ENCODE results near the gene ELP5.

The ELP5 gene

GRCh38 chr17:7222093-7222971 is 29.7 kb upstream of the ELP5 start:
- H3K27me3 ChIP-seq (ENCODE audit: control insufficient read depth, low read length), result no peaks in the 10 kb centered on the region
- H3K9me2 ChIP-seq (replicated peaks; ENCODE audit: control insufficient read depth, low read length), result no peaks in the 10 kb centered on the region
- H3K79me2 ChIP-seq (ENCODE audit: control insufficient read depth, low read length), result peaks cover 9% of the 10 kb centered on the region
- no peak overlapping the region for H3K27ac ChIP-seq (ENCODE audit: low read depth, low read length)
- H3K4me3 ChIP-seq (ENCODE audit: low read length), result no peak overlapping the region
- no peak overlapping the region for H3K4me2 ChIP-seq (ENCODE audit: low read length)
- peaks cover 36% of the 10 kb centered on the region for H3K4me1 ChIP-seq (ENCODE audit: control insufficient read depth, low read length)
- TF ChIP-seq EZH2phosphoT487 (IDR thresholded peaks at IDR 0.05; ENCODE audit: borderline replicate concordance, low read length) (no peak), CTCF (IDR thresholded peaks at IDR 0.05; ENCODE audit: low read depth, low read length, poor library complexity, severe bottlenecking) (no peak)
- H3K9me3 ChIP-seq (ENCODE audit: control insufficient read depth, insufficient read depth, low read length), result no peaks in the 10 kb centered on the region
- H4K20me1 ChIP-seq (ENCODE audit: control insufficient read depth, insufficient read depth, low read depth, low read length), result peaks cover 5% of the 10 kb centered on the region; the same call in 1 of the 2 replicates
- peaks cover 17% of the 10 kb centered on the region for H3F3A ChIP-seq (ENCODE audit: control insufficient read depth, insufficient read depth)
- peaks cover 64% of the 10 kb centered on the region for H3K36me3 ChIP-seq (ENCODE audit: control insufficient read depth, low read length)

- Histone ChIP-seq H3K36me3 (ENCODE audit: control insufficient read depth, low read length) (peaks cover 70% of the 10 kb centered on the region), H3K79me2 (ENCODE audit: control insufficient read depth, low read length) (peaks cover 9% of the 10 kb centered on the region), H3F3A (ENCODE audit: control insufficient read depth, insufficient read depth) (peaks cover 14% of the 10 kb centered on the region), H3K4me1 (ENCODE audit: control insufficient read depth, low read length) (peaks cover 32% of the 10 kb centered on the region), H3K9me3 (ENCODE audit: control insufficient read depth, insufficient read depth, low read length) (no peaks in the 10 kb centered on the region), H3K4me3 (ENCODE audit: low read length) (no peak overlapping the region), H4K20me1 (ENCODE audit: control insufficient read depth, insufficient read depth, low read depth, low read length) (peaks cover 5% of the 10 kb centered on the region; the same call in 1 of the 2 replicates), H3K27ac (ENCODE audit: low read depth, low read length) (no peak overlapping the region), H3K27me3 (ENCODE audit: control insufficient read depth, low read length) (no peaks in the 10 kb centered on the region), H3K9me2 (replicated peaks; ENCODE audit: control insufficient read depth, low read length) (no peaks in the 10 kb centered on the region), H3K4me2 (ENCODE audit: low read length) (no peak overlapping the region)
- TF ChIP-seq CTCF (IDR thresholded peaks at IDR 0.05; ENCODE audit: low read depth, low read length, poor library complexity, severe bottlenecking) (no peak), EZH2phosphoT487 (IDR thresholded peaks at IDR 0.05; ENCODE audit: borderline replicate concordance, low read length) (no peak)
Observed at GRCh38 chr17:7222972-7223292, 29.1 kb upstream of the ELP5 start.

- TF ChIP-seq EZH2phosphoT487 (IDR thresholded peaks at IDR 0.05; ENCODE audit: borderline replicate concordance, low read length), result no peak
- no peak for TF ChIP-seq CTCF (IDR thresholded peaks at IDR 0.05; ENCODE audit: low read depth, low read length, poor library complexity, severe bottlenecking)
- Histone ChIP-seq H3K4me3 (ENCODE audit: low read length) (no peak overlapping the region), H3K27me3 (ENCODE audit: control insufficient read depth, low read length) (no peaks in the 10 kb centered on the region), H3K27ac (ENCODE audit: low read depth, low read length) (no peak overlapping the region), H3K36me3 (ENCODE audit: control insufficient read depth, low read length) (peaks cover 74% of the 10 kb centered on the region), H3K79me2 (ENCODE audit: control insufficient read depth, low read length) (peaks cover 9% of the 10 kb centered on the region), H4K20me1 (ENCODE audit: control insufficient read depth, insufficient read depth, low read depth, low read length) (peaks cover 5% of the 10 kb centered on the region; the same call in 1 of the 2 replicates), H3F3A (ENCODE audit: control insufficient read depth, insufficient read depth) (peaks cover 13% of the 10 kb centered on the region), H3K4me2 (ENCODE audit: low read length) (no peak overlapping the region), H3K4me1 (ENCODE audit: control insufficient read depth, low read length) (peaks cover 27% of the 10 kb centered on the region), H3K9me2 (replicated peaks; ENCODE audit: control insufficient read depth, low read length) (no peaks in the 10 kb centered on the region), H3K9me3 (ENCODE audit: control insufficient read depth, insufficient read depth, low read length) (no peaks in the 10 kb centered on the region)
Observed at GRCh38 chr17:7223375-7223774, 28.6 kb upstream of the ELP5 start.

Data from DOHH2 (cell line).